Activated CD8-positive, alpha-beta T cell treated with anti-CD3 and anti-CD28 coated beads for 36 hours (primary cell): ENCODE measurements around the gene CD27. TPM values are rescaled to one million over a fixed set of nuclear protein-coding genes. Genes with fewer than 3 reads are reported as not detected.
"Not testable (repeated sequence)": the region's sequence is repeated elsewhere in the genome, so short reads cannot be mapped to it uniquely, and the experiment has no call there.

Experiments used
- ATAC-seq: fragments of 200-7000 bp; cut with Tn5 transposase; one replicate; pipeline ENCODE4 v1.10.0; 2021; ENCODE audit warnings: mild to moderate bottlenecking, moderate library complexity
- CTCF ChIA-PET: fragments of 350-600 bp; sonication (Branson Sonifier 250); formaldehyde crosslinking; loops from one replicate; lab custom pipeline; 2021; ENCODE audit warnings: antibody characterized with exemption; lab: Charles Lee
- POLR2A ChIA-PET: fragments of 350-600 bp; sonication (Branson Sonifier 250); formaldehyde crosslinking; loops from one replicate; lab custom pipeline; 2021; ENCODE audit warnings: antibody characterized with exemption; lab: Charles Lee
- DNase-seq: peaks from one replicate; pipeline ENCODE4 v3.0.0-alpha.2; 2020
- H3K27ac Mint-ChIP-seq: one replicate; pipeline ENCODE4 v1.8.0; 2021; ENCODE audit warnings: mild to moderate bottlenecking, mixed read lengths
- H3K27me3 Mint-ChIP-seq: one replicate; pipeline ENCODE4 v1.8.0; 2021; ENCODE audit warnings: mixed read lengths
- H3K36me3 Mint-ChIP-seq: one replicate; pipeline ENCODE4 v1.8.0; 2021; ENCODE audit warnings: low read depth, mixed read lengths
- H3K4me1 Mint-ChIP-seq: one replicate; pipeline ENCODE4 v1.8.0; 2021; ENCODE audit warnings: low read depth, mixed read lengths
- H3K4me3 Mint-ChIP-seq: one replicate; pipeline ENCODE4 v1.8.0; 2021; ENCODE audit warnings: mild to moderate bottlenecking, moderate library complexity, mixed read lengths
- H3K9me3 Mint-ChIP-seq: one replicate; pipeline ENCODE4 v1.8.0; 2021; ENCODE audit warnings: mixed read lengths
- CTCF ChIP-seq: fragments of 200-600 bp; IDR thresholded peaks from one replicate; pipeline ENCODE4 v1.8.0; 2022; ENCODE audit warnings: antibody characterized with exemption, mild to moderate bottlenecking
- intact Hi-C: fragments of 100-400 bp; cut with micrococcal nuclease; formaldehyde crosslinking; loops from one replicate; pipeline ENCODE4 v1.10.0; 2022
- total RNA-seq, 2 experiments: library from RNA; stranded (reverse); gene quantifications; one replicate each; pipeline ENCODE4 v1.2.3, GENCODE V29; 2021

CD27 gene
- total RNA-seq, 2 experiments from 2014 or later, result 160 to 164 TPM

DNA sequence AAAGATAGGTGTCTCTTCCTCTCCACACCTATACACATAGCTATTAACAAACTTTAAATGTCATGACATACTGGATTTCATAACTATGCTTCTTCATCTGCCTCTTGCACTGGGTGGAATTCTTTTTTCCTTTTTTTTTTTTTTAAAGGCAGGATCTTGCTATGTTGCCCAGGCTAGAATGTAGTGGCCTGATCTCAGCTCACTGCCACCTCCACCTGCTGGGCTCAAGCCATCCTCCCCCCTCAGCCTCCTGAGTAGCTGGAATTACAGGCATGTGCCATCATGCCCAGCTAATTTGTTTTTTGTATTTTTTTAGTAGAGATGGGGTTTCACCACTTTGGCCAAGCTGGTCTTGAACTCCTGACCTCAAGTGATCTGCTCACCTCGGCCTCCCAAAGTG lies 43.5 kb downstream of the CD27 start:
- Mint-ChIP-seq H3K4me1 (peaks cover 8% of the 10 kb centered on the region), H3K36me3 (peaks cover 16% of the 10 kb centered on the region), H3K27ac (no peak overlapping the region), H3K27me3 (no peaks in the 10 kb centered on the region), H3K4me3 (no peak overlapping the region), H3K9me3 (no peaks in the 10 kb centered on the region)
- no peak for DNase-seq
- intact Hi-C loops, result no loop called here
- TF ChIP-seq CTCF, result no peak
- CTCF ChIA-PET, result interaction anchor here (0.7 to 3.0 kb wide), 4 partner anchors 18 to 75 kb away, joined by 3 to 10 read pairs (median 5); partner anchors contain the start of gene VAMP1
- ATAC-seq, result no peak
- POLR2A ChIA-PET, result interaction anchor here (0.7 to 1.7 kb wide), 2 partner anchors 18 to 25 kb away, joined by 4 read pairs; partner anchors contain the start of gene VAMP1

GRCh38 chr12:6489449-6489848 lies 44.7 kb downstream of the CD27 start:
- H3K36me3 Mint-ChIP-seq, result peaks cover 18% of the 10 kb centered on the region
- no peak overlapping the region for H3K4me3 Mint-ChIP-seq
- POLR2A ChIA-PET, result interaction anchor here (1.3 to 1.7 kb wide), 2 partner anchors 19 to 49 kb away, joined by 4 read pairs; partner anchors contain the start of gene VAMP1
- no peaks in the 10 kb centered on the region for H3K27me3 Mint-ChIP-seq
- intact Hi-C loops, result no loop called here
- ATAC-seq (no peak), DNase-seq (no peak)
- no peak overlapping the region for H3K27ac Mint-ChIP-seq
- TF ChIP-seq CTCF, result no peak
- peaks cover 8% of the 10 kb centered on the region for H3K4me1 Mint-ChIP-seq
- CTCF ChIA-PET, result interaction anchor here (0.7 to 2.0 kb wide), 2 partner anchors 10 to 19 kb away, joined by 3 to 6 read pairs; partner anchors contain the start of gene VAMP1
- H3K9me3 Mint-ChIP-seq, result no peaks in the 10 kb centered on the region

GRCh38 chr12:6490673-6491072 lies 45.9 kb downstream of the CD27 start:
- intact Hi-C loops, result loop anchor here (5.0 kb wide), 1 partner anchor 42 kb away; the partner anchor contains the start of gene GAPDH
- Mint-ChIP-seq H3K4me1 (peaks cover 16% of the 10 kb centered on the region), H3K36me3 (peaks cover 30% of the 10 kb centered on the region)
- DNase-seq, H3K4me3 Mint-ChIP-seq, H3K27ac Mint-ChIP-seq, H3K27me3 Mint-ChIP-seq, ATAC-seq, H3K9me3 Mint-ChIP-seq: not testable (repeated sequence)
- POLR2A ChIA-PET, result interaction anchor here (0.7 kb wide), 1 partner anchor 27 kb away, joined by 4 read pairs; no protein-coding TSS in a partner anchor
- CTCF ChIA-PET, result interaction anchor here (0.8 to 3.2 kb wide), 5 partner anchors 18 to 73 kb away, joined by 3 to 16 read pairs (median 3); no protein-coding TSS in a partner anchor

DNA sequence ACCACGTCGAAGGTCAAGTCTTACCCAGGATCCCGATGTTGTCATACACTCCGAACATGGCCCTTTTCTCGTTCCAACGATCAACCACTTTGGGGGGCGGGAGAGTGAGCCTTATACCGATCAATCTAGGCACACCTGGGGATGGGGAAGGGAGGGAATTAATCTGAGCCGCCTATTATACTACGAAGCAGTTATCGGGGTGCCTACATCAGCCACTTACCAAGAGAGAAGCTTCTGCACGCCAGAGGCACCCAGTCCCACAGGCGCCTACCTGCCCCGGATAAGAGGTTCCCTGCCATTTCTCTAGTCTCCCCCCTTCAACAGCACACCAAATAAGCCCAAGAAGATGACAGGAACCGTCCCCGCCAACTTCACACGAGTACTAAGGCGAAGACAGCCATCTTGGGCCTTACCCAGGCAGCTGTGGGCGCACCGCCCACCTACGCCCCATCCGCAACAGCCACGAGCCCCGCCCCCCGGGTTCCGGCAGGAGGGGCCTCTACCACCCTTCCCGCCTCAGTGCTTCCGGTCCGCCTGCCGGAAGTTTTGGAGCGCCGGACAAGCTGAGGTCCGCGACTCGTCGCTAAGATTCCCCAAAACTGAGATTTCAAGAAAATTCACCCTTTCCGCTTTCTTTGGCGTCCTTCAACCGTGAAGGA lies 48.2 kb downstream of the CD27 start, which contains the start of gene MRPL51:
MRPL51 (minus strand) TSS at position 425 of the 659 bp plus-strand sequence; CDS start at position 299, 126 bp downstream.
- CTCF ChIA-PET, result interaction anchor here (0.9 to 3.2 kb wide), 8 partner anchors 22 to 193 kb away, joined by 3 to 16 read pairs (median 6); partner anchors contain the start of gene VAMP1
- no peaks in the 10 kb centered on the region for H3K27me3 Mint-ChIP-seq
- H3K4me1 Mint-ChIP-seq, result peaks cover 31% of the 10 kb centered on the region
- TF ChIP-seq CTCF, result no peak
- peaks cover 45% of the 10 kb centered on the region for H3K36me3 Mint-ChIP-seq
- peak within 1 kb of the TSS; percentile 99 for H3K27ac Mint-ChIP-seq
- DNase-seq (peak; percentile 97), ATAC-seq (peak; percentile 73)
- intact Hi-C loops, result loop anchor here (2.0 to 5.0 kb wide), 2 partner anchors 39 to 66 kb away; partner anchors contain the start of gene GAPDH
- no peaks in the 10 kb centered on the region for H3K9me3 Mint-ChIP-seq
- POLR2A ChIA-PET, result interaction anchor here (0.7 to 2.5 kb wide), 24 partner anchors 9 to 172 kb away, joined by 3 to 22 read pairs (median 4); partner anchors contain the start of genes TAPBPL and VAMP1
- peak within 1 kb of the TSS; percentile 99 for H3K4me3 Mint-ChIP-seq

- Mint-ChIP-seq H3K9me3 (no peaks in the 10 kb centered on the region), H3K4me3 (peak within 1 kb of the TSS; percentile 99), H3K27me3 (no peaks in the 10 kb centered on the region), H3K27ac (peak within 1 kb of the TSS; percentile 99), H3K4me1 (peaks cover 31% of the 10 kb centered on the region), H3K36me3 (peaks cover 50% of the 10 kb centered on the region)
- peak; percentile 98 for DNase-seq
- no peak for TF ChIP-seq CTCF
- intact Hi-C loops, result loop anchor here (2.0 to 5.0 kb wide), 2 partner anchors 39 to 67 kb away; partner anchors contain the start of gene GAPDH
- peak; percentile 88 for ATAC-seq
- POLR2A ChIA-PET, result interaction anchor here (0.6 to 4.1 kb wide), 30 partner anchors 8 to 171 kb away, joined by 3 to 22 read pairs (median 4); partner anchors contain the start of genes TAPBPL and VAMP1
- CTCF ChIA-PET, result interaction anchor here (0.9 to 3.2 kb wide), 11 partner anchors 17 to 192 kb away, joined by 3 to 16 read pairs (median 7); partner anchors contain the start of gene VAMP1
Observed at GRCh38 chr12:6493497-6494257, 48.9 kb downstream of the CD27 start, which contains the start of gene NCAPD2. Gene NCAPD2, plus strand, starts transcription at chr12:6494102. Its CDS starts 997 bp downstream, at chr12:6495099.
